H1 (cell line): ENCODE data around the gene SLC25A51. TPM values are rescaled to one million over a fixed set of nuclear protein-coding genes. Genes with fewer than 3 reads are reported as not detected.

Experiments used
- CTCF ChIA-PET: fragments of 300-600 bp; sonication (Branson Sonifier 250); formaldehyde crosslinking; loops from one replicate; lab custom pipeline; 2021; ENCODE audit not compliant: partially characterized antibody; lab: Charles Lee
- POLR2A ChIA-PET: fragments of 300-600 bp; sonication (Branson Sonifier 250); formaldehyde crosslinking; loops from one replicate; lab custom pipeline; 2021; ENCODE audit warnings: inconsistent platforms; ENCODE audit not compliant: partially characterized antibody; lab: Charles Lee
- DNase-seq, 2 experiments: peaks; one replicate each; pipeline versions ENCODE4 v3.0.0 to v3.0.0-alpha.2; 2010 to 2022; ENCODE audit warnings: low spot score in 2 of 2, low read depth in 1 of 2, mixed read lengths in 1 of 2
- FAIRE-seq: peaks from 2 replicates; lab custom pipeline; 2011; peaks lifted over from hg19 to GRCh38; lab: Jason Lieb, UNC
- H2AFZ ChIP-seq: 2 replicates; pipeline ENCODE4 v1.8.1; 2012; ENCODE audit warnings: low read length, inconsistent platforms
- H2AK5ac ChIP-seq: 2 replicates; pipeline ENCODE4 v1.6.1; 2013; ENCODE audit warnings: low read depth, low read length
- H2BK120ac ChIP-seq: replicated peaks from 2 replicates; pipeline ENCODE3; 2013; ENCODE audit warnings: low read depth, low read length, inconsistent platforms
- H2BK12ac ChIP-seq: 2 replicates; pipeline ENCODE4 v1.6.1; 2013; ENCODE audit warnings: low read depth, low read length
- H2BK15ac ChIP-seq: 2 replicates; pipeline ENCODE4 v1.6.1; 2013; ENCODE audit warnings: low read length
- H2BK20ac ChIP-seq: 2 replicates; pipeline ENCODE4 v1.6.1; 2013; ENCODE audit warnings: low read length
- H2BK5ac ChIP-seq: 2 replicates; pipeline ENCODE4 v1.6.1; 2013; ENCODE audit warnings: low read depth, low read length
- H3K14ac ChIP-seq: 2 replicates; pipeline ENCODE4 v1.6.1; 2013; ENCODE audit warnings: inconsistent platforms; ENCODE audit not compliant: insufficient read length
- H3K18ac ChIP-seq: 2 replicates; pipeline ENCODE4 v1.6.1; 2013; ENCODE audit warnings: low read length; ENCODE audit errors: extremely low read depth
- H3K23ac ChIP-seq: 2 replicates; pipeline ENCODE4 v1.6.1; 2013; ENCODE audit warnings: inconsistent platforms; ENCODE audit not compliant: insufficient read length
- H3K23me2 ChIP-seq: 2 replicates; pipeline ENCODE4 v1.6.1; 2013; ENCODE audit warnings: low read depth, low read length
- H3K27ac ChIP-seq: 2 replicates; pipeline ENCODE4 v1.6.1; 2011; ENCODE audit warnings: low read depth, low read length, inconsistent platforms
- H3K27me3 ChIP-seq, 4 experiments: replicated peaks in 1 of 4; 1 replicate in 1 of 4; 2 replicates in 3 of 4; pipeline versions ENCODE4 v1.6.1 to v1.8.1; 2011 to 2013; ENCODE audit warnings: low read length in 3 of 4, mild to moderate bottlenecking in 3 of 4, inconsistent platforms in 2 of 4, mixed read lengths in 2 of 4, moderate library complexity in 1 of 4; ENCODE audit not compliant: control insufficient read depth in 3 of 4, insufficient read depth in 3 of 4; ENCODE audit errors: extremely low read depth in 1 of 4
- H3K36me3 ChIP-seq, 4 experiments: 2 replicates each; pipeline versions ENCODE4 v1.6.1 to v1.8.1; 2011 to 2013; ENCODE audit warnings: mild to moderate bottlenecking in 4 of 4, low read length in 3 of 4, moderate library complexity in 2 of 4, control low read depth in 1 of 4, inconsistent platforms in 1 of 4; ENCODE audit not compliant: insufficient read depth in 4 of 4, control insufficient read depth in 2 of 4
- H3K4ac ChIP-seq: replicated peaks from 2 replicates; pipeline ENCODE3; 2013; ENCODE audit warnings: low read length, low read depth, mixed read lengths, inconsistent platforms; ENCODE audit not compliant: insufficient read length
- H3K4me1 ChIP-seq, 4 experiments: replicated peaks in 1 of 4; 1 replicate in 1 of 4; 2 replicates in 3 of 4; pipeline versions ENCODE4 v1.6.1 to v1.8.1; 2011 to 2013; ENCODE audit warnings: low read length in 3 of 4, inconsistent platforms in 2 of 4, mixed read lengths in 1 of 4; ENCODE audit not compliant: insufficient read depth in 4 of 4, control insufficient read depth in 3 of 4
- H3K4me2 ChIP-seq, 2 experiments: 2 replicates each; pipeline versions ENCODE4 v1.6.1 to v1.8.1; 2011 to 2013; ENCODE audit warnings: low read depth in 2 of 2, low read length in 2 of 2, control low read depth in 1 of 2, inconsistent platforms in 1 of 2, mild to moderate bottlenecking in 1 of 2; ENCODE audit not compliant: insufficient read depth in 1 of 2
- H3K4me3 ChIP-seq, 4 experiments: fragments of 200-600, 300-600 bp in 1 of 4; sonication (generic), shearing (Covaris generic), sonication (Bioruptor Twin) in 1 of 4; 2 replicates each; pipeline versions ENCODE4 v1.5.1 to v1.8.1; 2011 to 2016; ENCODE audit warnings: low read length in 4 of 4, low read depth in 3 of 4, control low read depth in 2 of 4, inconsistent platforms in 2 of 4, mild to moderate bottlenecking in 2 of 4, mixed read lengths in 1 of 4, moderate library complexity in 1 of 4; ENCODE audit not compliant: insufficient read depth in 2 of 4; ENCODE audit errors: extremely low read depth in 1 of 4
- H3K56ac ChIP-seq: replicated peaks from 2 replicates; pipeline ENCODE3; 2013; ENCODE audit warnings: low read depth, mild to moderate bottlenecking, mixed read lengths, low read length, inconsistent platforms; ENCODE audit not compliant: insufficient read length
- H3K79me1 ChIP-seq: 2 replicates; pipeline ENCODE4 v1.6.1; 2013; ENCODE audit warnings: low read depth, low read length, control low read depth
- H3K79me2 ChIP-seq, 2 experiments: 2 replicates each; pipeline versions ENCODE4 v1.6.1 to v1.8.1; 2012 to 2013; ENCODE audit warnings: low read length in 2 of 2, mild to moderate bottlenecking in 2 of 2, inconsistent platforms in 1 of 2; ENCODE audit not compliant: insufficient read depth in 2 of 2, control insufficient read depth in 1 of 2
- H3K9ac ChIP-seq, 4 experiments: replicated peaks in 1 of 4; 1 replicate in 1 of 4; 2 replicates in 3 of 4; pipeline versions ENCODE4 v1.6.1 to v1.8.1; 2011 to 2013; ENCODE audit warnings: low read depth in 3 of 4, low read length in 3 of 4, control low read depth in 2 of 4, mild to moderate bottlenecking in 2 of 4, moderate library complexity in 2 of 4, inconsistent platforms in 1 of 4; ENCODE audit errors: extremely low read depth in 1 of 4
- H3K9me3 ChIP-seq, 2 experiments: 2 replicates each; pipeline versions ENCODE4 v1.6.1 to v1.8.1; 2012 to 2013; ENCODE audit warnings: mild to moderate bottlenecking in 2 of 2, moderate library complexity in 2 of 2, control low read depth in 1 of 2, inconsistent platforms in 1 of 2, low read depth in 1 of 2, low read length in 1 of 2, mixed read lengths in 1 of 2; ENCODE audit not compliant: insufficient read depth in 2 of 2
- H4K20me1 ChIP-seq, 2 experiments: replicated peaks in 1 of 2; 2 replicates each; pipeline versions ENCODE3 to v1.8.1; 2011 to 2013; ENCODE audit warnings: inconsistent platforms in 2 of 2, low read length in 2 of 2, mild to moderate bottlenecking in 1 of 2; ENCODE audit not compliant: insufficient read depth in 2 of 2, control insufficient read depth in 1 of 2
- H4K5ac ChIP-seq: 2 replicates; pipeline ENCODE4 v1.6.1; 2013; ENCODE audit warnings: low read length, low read depth, mixed read lengths, inconsistent platforms; ENCODE audit not compliant: insufficient read length
- H4K8ac ChIP-seq: 2 replicates; pipeline ENCODE4 v1.8.0; 2013; ENCODE audit warnings: mild to moderate bottlenecking, moderate library complexity, low read length, inconsistent platforms; ENCODE audit not compliant: insufficient read depth; ENCODE audit errors: extremely low read depth
- H4K91ac ChIP-seq: replicated peaks from 2 replicates; pipeline ENCODE3; 2013; ENCODE audit warnings: low read length, mixed read lengths, inconsistent platforms; ENCODE audit not compliant: insufficient read length
- WGBS, 2 experiments: shearing (Covaris generic) in 1 of 2; methylation state at CpG; one replicate each; pipeline versions ENCODE4 v1.1.6 to v1.1.7; 2013 to 2015; ENCODE audit warnings: low lambda C conversion rate in 2 of 2, mixed read lengths in 2 of 2, inconsistent platforms in 1 of 2, low coverage in 1 of 2, missing lambda C conversion rate in 1 of 2; ENCODE audit not compliant: insufficient replicate concordance in 2 of 2, insufficient coverage in 1 of 2, insufficient read length in 1 of 2; ENCODE audit errors: extremely low coverage in 1 of 2, missing lambda C conversion rate in 1 of 2; 5-methylcytosine and 5-hydroxymethylcytosine counted together
- polyA plus RNA-seq, 7 experiments: library from polyadenylated mRNA; depleted of rRNA in 3 of 7; stranded (reverse) in 5 of 7; unstranded in 2 of 7; fragments of >200 nt in 5 of 7; fragments of 200-250 nt in 2 of 7; gene quantifications; 1 replicate in 5 of 7; 2 replicates in 1 of 7; 4 replicates in 1 of 7; pipeline versions ENCODE4 v1.2.1 to v1.2.3, GENCODE V29; 2011 to 2013; ENCODE audit warnings: missing spikeins in 2 of 7, mixed read lengths in 2 of 7
- total RNA-seq: library from RNA; stranded (reverse); fragmentation: NEBNext Ultra II Directional; extraction: Animal tissue kit (Norgen Biotek cat#: 25700); gene quantifications from 2 replicates; pipeline ENCODE4 v1.2.1, GENCODE V29; 2021

SLC25A51 gene
- total and polyA plus RNA-seq, 2 of the 8 experiments (the other 6 are each of a cell fraction or from before 2014, with no cell fraction given), result 8.0 to 14.5 TPM

- H2BK12ac ChIP-seq, result no peak overlapping the region
- peaks cover 0 to 3% of the 10 kb centered on the region in 2 experiments for H4K20me1 ChIP-seq
- FAIRE-seq, result no peak
- H3K4me1 ChIP-seq, result peaks cover 0 to 22% (median 12%) of the 10 kb centered on the region in 4 experiments; a peak in 5 of 7 replicates
- ChIA-PET CTCF (interaction anchor here (0.9 to 1.4 kb wide), 4 partner anchors 13 to 159 kb away, joined by 3 to 9 read pairs (median 4); no protein-coding TSS in a partner anchor), POLR2A (no interaction called here)
- H3K4me2 ChIP-seq, result no peak overlapping the region
- no peak overlapping the region for H3K4me3 ChIP-seq
- H2AK5ac ChIP-seq, result no peak overlapping the region
- H3K79me2 ChIP-seq, result no peaks in the 10 kb centered on the region
- H3K36me3 ChIP-seq, result no peaks in the 10 kb centered on the region
- H4K91ac ChIP-seq, result no peak overlapping the region
- WGBS, 2 experiments, result 78% methylated on average over 13 of the region's 13 CpGs; no CpG with 5 or more reads in 1 of the 2 experiments
- no peak overlapping the region for H4K5ac ChIP-seq
- peaks cover 2% of the 10 kb centered on the region; the same call in 1 of the 2 replicates for H3K79me1 ChIP-seq
- no peak for DNase-seq
- no peak overlapping the region for H3K4ac ChIP-seq
- H2BK120ac ChIP-seq, result no peak overlapping the region
- no peaks in the 10 kb centered on the region for H3K27me3 ChIP-seq
- no peak overlapping the region for H4K8ac ChIP-seq
- no peak overlapping the region for H3K27ac ChIP-seq
- H3K56ac ChIP-seq, result no peak overlapping the region
- H3K14ac ChIP-seq, result no peak overlapping the region
- no peak overlapping the region for H3K9ac ChIP-seq
- no peak overlapping the region for H3K23ac ChIP-seq
- H3K18ac ChIP-seq, result no peak overlapping the region
- no peak overlapping the region for H2BK5ac ChIP-seq
- no peaks in the 10 kb centered on the region for H3K9me3 ChIP-seq
- H2AFZ ChIP-seq, result no peak overlapping the region
- no peaks in the 10 kb centered on the region for H3K23me2 ChIP-seq
- H2BK20ac ChIP-seq, result no peak overlapping the region
- H2BK15ac ChIP-seq, result no peak overlapping the region
Measured at GRCh38 chr9:37927601-37928551, 23.9 kb upstream of the SLC25A51 start.
